ENCODE data around the gene CEACAM21. TPM values are rescaled to one million over a fixed set of nuclear protein-coding genes. Genes with fewer than 3 reads are reported as not detected.

Gene CEACAM21
- total and polyA plus RNA-seq, 3 donors from 2014 or later, result 0.71 to 3.6 (median 1.3) TPM

DNA sequence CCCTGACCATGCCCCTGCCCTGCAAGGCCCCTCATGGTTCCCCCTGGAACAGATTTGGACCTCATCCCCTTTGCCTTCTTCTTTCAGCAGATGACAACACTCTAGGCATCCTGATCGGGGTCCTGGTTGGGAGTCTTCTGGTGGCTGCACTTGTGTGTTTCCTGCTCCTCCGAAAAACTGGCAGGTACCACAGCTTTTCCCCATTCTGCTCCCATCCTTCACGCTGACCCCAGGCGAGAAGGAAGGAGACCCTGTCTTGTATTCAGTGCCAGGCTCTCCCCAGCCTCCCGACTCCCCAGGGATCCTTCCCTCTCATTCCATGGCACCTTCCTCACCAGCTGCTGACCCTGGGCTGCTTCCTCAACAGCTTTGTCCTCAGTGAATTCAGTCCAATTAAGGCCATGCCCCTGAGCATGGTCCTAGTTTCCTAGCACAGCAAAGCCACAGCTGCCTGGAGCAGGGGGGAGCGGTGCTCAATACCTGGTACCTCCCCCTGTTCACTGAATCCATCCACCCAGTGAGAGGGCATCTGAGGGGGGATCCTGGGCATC, 8.4 kb downstream of the CEACAM21 start:
- TF ChIP-seq, protein P1, sequence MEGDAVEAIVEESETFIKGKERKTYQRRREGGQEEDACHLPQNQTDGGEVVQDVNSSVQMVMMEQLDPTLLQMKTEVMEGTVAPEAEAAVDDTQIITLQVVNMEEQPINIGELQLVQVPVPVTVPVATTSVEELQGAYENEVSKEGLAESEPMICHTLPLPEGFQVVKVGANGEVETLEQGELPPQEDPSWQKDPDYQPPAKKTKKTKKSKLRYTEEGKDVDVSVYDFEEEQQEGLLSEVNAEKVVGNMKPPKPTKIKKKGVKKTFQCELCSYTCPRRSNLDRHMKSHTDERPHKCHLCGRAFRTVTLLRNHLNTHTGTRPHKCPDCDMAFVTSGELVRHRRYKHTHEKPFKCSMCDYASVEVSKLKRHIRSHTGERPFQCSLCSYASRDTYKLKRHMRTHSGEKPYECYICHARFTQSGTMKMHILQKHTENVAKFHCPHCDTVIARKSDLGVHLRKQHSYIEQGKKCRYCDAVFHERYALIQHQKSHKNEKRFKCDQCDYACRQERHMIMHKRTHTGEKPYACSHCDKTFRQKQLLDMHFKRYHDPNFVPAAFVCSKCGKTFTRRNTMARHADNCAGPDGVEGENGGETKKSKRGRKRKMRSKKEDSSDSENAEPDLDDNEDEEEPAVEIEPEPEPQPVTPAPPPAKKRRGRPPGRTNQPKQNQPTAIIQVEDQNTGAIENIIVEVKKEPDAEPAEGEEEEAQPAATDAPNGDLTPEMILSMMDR (IDR thresholded peaks at IDR 0.05), result no peak
- no peak for TF ChIP-seq POLR2A (IDR thresholded peaks at IDR 0.05)
- Histone ChIP-seq H3K9me3 (no peaks in the 10 kb centered on the region), H3K4me1 (no peaks in the 10 kb centered on the region), H3K27me3 (no peaks in the 10 kb centered on the region), H3K4me3 (no peak overlapping the region), H3K36me3 (ENCODE audit: low read depth, missing control alignments) (no peaks in the 10 kb centered on the region), H3K27ac (no peak overlapping the region)
- WGBS, 2 donors, result 60 to 83% methylated on average over 6 of the region's 6 CpGs
- no peak for DNase-seq
- intact Hi-C loops (cut with DNase I; ENCODE audit: low total_unique reads), result no loop called here

DNA sequence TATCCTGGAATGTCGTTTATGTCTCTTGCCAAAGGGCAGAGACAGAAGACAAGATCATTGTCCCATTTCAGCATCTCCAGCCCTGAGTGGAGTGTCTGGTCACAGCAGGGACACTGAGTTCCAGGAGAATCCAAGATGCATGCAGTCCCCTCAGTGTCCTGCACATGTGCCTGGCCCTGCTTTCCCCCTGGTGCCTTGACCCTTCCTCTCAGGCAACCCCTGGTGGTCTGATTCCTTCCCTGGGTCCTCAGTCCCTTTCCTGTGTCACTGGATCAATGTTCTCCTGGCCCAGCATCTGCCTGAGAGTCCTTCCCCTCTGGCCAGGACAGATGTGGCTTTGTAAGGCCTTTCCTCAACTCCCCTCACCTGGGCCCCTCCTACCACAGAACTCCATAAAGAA, 9.0 kb downstream of the CEACAM21 start:
- no peaks in the 10 kb centered on the region for H3K4me1 ChIP-seq
- no peaks in the 10 kb centered on the region for H3K9me3 ChIP-seq
- no peaks in the 10 kb centered on the region for H3K27me3 ChIP-seq
- no peak overlapping the region for H3K27ac ChIP-seq
- intact Hi-C loops (cut with DNase I; ENCODE audit: low total_unique reads), result no loop called here
- WGBS, 2 donors, result 75 to 86% methylated on average over 1 of the region's 1 CpG
- TF ChIP-seq POLR2A (IDR thresholded peaks at IDR 0.05), result no peak
- TF ChIP-seq, protein P1 (IDR thresholded peaks at IDR 0.05), result no peak
- no peak for DNase-seq
- no peaks in the 10 kb centered on the region for H3K36me3 ChIP-seq (ENCODE audit: low read depth, missing control alignments)
- no peak overlapping the region for H3K4me3 ChIP-seq

DNA sequence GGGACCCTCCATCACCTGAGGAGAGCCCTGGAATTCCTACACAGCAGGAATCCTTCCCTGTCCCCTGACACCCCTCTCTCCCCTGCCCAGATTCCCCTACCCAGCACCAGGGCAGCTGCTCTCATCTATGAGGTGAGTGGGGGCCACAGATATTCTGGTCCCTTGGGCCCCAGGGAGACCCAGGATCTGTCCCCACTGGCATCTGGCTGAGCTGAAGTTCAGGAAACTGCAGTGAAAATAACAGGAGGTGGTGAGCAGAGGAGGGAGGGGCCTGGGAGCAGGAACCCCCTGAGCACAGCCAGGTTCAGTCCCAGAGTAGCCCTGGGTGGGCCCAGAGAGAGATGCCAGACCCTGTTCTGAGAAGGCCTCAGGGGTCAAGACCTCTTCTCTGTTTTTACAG, 10.1 kb downstream of the CEACAM21 start:
- TF ChIP-seq, protein P1 (IDR thresholded peaks at IDR 0.05), result no peak
- no peak for TF ChIP-seq POLR2A (IDR thresholded peaks at IDR 0.05)
- Histone ChIP-seq H3K9me3 (no peaks in the 10 kb centered on the region), H3K36me3 (ENCODE audit: low read depth, missing control alignments) (no peaks in the 10 kb centered on the region), H3K27ac (no peak overlapping the region), H3K4me3 (no peak overlapping the region), H3K4me1 (no peaks in the 10 kb centered on the region), H3K27me3 (no peaks in the 10 kb centered on the region)
- intact Hi-C loops (cut with DNase I; ENCODE audit: low total_unique reads), result no loop called here
- DNase-seq, result no peak

DNA sequence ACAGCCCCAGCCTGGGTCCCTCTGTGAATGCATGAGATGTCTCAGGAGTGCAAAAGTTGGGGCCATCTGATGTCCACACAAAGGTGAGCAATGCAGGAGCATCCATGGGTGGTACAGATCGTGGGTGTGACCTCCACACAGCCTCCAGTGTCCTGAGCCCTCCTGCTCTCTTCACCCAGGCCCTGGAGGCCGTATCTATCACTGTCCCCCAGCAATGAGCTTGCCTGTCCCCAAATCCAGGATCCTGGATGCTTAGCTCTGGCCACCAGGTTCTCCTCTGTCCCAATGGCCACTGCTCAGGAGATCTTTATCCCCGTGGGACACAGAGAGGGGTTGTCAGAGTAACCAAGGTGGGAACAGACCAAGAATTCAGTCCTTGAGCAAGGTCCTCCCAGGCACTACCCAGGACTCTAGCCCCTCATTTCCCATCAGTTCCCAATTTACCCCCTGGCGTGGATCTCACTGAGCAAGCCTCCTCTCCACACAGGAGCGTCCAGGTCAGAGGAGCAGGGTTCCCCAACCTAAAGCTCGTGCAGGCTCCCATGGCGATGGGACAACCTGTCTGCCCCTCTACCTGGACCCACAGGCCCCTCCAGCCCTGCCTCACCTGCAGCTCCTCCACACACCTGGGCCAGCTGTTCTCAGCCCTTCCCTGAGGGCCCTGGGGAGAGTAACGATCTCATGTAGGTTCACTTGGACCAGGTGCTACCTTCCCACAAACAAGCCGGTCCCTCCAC, 11.3 kb downstream of the CEACAM21 start:
- Histone ChIP-seq H3K4me1 (no peaks in the 10 kb centered on the region), H3K9me3 (no peaks in the 10 kb centered on the region), H3K4me3 (no peak overlapping the region), H3K36me3 (ENCODE audit: low read depth, missing control alignments) (no peaks in the 10 kb centered on the region), H3K27me3 (no peaks in the 10 kb centered on the region), H3K27ac (no peak overlapping the region)
- intact Hi-C loops (cut with DNase I; ENCODE audit: low total_unique reads), result no loop called here
- no peak for TF ChIP-seq POLR2A (IDR thresholded peaks at IDR 0.05)
- TF ChIP-seq, protein P1 (IDR thresholded peaks at IDR 0.05), result no peak
- no peak for DNase-seq
- WGBS, 2 donors, result 70 to 91% methylated on average over 5 to 9 of the region's 9 CpGs

DNA sequence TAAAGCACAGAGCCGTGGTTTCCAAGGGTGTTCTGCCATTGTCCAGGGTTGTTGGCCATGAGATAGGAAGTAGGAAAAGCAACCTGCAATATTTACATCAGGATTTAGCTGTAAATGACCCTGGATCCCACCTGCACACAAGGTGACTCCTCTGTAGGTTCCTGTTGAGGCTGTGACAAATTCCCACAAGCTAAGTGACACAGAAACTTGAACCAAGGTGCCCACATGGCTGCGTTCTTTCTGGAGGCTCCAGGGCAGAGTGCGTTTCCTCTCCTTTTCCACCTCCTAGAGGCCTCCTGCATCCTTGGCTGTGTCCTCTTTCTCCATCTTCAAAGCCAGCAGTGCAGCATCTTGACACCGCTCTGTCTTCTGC, 11.9 kb downstream of the CEACAM21 start:
- no peak for DNase-seq
- no peak overlapping the region for H3K4me3 ChIP-seq
- intact Hi-C loops (cut with DNase I; ENCODE audit: low total_unique reads), result no loop called here
- H3K4me1 ChIP-seq, result no peaks in the 10 kb centered on the region
- no peaks in the 10 kb centered on the region for H3K36me3 ChIP-seq (ENCODE audit: low read depth, missing control alignments)
- TF ChIP-seq POLR2A (IDR thresholded peaks at IDR 0.05), result no peak
- WGBS, 2 donors, result 72 to 81% methylated on average over 4 of the region's 4 CpGs
- H3K27ac ChIP-seq, result no peak overlapping the region
- no peaks in the 10 kb centered on the region for H3K27me3 ChIP-seq
- H3K9me3 ChIP-seq, result no peaks in the 10 kb centered on the region

Data from testis (tissue), 3 donors.